ENCODE results near the gene NLRC3.

Gene NLRC3

DNA sequence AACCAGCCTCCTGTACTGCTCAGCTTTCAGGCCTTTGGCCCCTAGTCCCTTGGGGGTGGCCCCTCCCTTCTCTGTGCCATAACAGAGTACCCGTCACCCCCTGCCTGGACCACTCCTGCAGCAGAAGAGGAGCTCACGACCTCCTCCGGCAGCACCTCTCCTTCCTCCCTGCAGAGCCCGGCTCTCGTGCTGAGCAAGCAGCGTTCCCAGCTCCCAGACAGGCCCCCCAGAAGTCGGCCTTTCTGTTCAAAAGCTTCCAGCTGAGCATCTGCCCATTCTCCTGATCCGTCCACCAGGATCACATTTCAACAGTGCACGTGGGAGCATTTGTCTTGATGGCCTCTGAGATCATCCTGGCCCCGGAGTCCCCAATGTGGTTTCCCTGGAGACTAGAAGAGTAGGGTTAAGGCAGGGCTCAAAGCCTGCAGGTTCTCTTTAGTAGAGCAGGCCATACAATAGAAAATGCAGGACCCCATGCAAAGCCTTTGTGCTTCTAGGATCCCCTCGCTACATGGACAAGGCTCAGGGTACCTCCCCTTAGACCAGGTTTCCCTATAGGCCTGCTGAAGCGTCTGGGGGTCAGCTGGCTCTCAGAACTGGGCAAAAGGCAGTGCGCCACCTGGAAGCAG, 35.6 kb downstream of the NLRC3 start:
- DNase-seq = no peak

DNA sequence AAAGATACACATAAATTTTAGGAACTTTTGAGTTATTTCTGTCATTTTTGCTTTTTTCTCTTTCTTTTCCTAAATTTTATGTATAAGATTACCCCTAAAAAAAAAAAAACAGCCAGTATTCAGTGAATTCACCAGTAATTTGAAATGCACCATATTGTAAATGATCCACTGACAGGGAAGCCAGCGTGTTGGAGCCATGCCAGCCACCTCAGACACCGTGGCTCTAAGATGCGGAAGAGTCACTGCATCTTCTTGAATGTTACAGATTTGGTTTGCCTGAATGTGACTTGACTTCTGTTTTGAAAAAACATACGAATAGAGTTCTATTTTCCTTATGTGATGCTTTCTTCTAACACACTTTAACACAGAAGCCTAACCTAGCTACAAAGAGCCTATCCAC, 39.0 kb downstream of the NLRC3 start:
- DNase-seq = no peak

DNA sequence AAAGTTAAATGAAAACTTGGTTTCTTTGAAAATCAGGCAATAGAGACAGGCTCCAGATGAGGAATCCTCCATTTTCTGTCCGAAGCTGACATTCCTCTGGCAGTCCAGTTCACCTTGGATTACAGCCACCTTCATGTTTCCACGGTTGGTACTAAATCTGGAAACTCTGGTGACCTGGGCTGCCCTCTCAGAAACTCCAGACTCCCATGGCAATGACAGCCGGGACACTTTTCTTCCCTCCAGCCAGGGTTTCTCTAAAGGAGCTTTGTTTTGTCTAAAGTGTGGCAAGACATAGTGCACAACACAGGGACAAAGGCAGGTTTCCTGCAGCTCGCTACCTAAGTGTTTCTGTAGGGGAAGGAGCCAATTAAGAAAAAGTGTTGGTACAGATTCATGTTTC, 40.4 kb downstream of the NLRC3 start:
- no peak for DNase-seq

DNA sequence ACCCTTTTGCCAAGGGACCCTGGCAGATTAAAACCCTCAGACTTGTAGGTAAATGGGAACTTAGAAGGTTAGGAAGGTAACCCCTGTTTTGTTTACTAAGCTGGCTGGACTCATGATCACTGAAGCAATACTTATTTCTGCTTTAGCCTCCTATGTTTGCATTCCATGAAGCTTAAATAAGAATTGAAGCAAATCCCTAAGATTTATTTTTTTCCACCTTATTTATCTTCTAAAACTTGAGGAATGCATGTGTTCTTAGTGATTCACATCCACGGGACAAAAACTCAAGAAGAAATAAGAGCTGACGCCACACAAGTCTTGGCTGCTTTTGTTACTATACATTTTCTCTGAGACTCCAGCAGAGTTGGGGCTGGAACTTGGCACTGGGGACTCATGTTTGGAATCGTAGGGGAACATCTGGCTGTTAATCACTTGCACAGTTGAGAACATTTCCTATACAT, 40.9 kb downstream of the NLRC3 start:
- no peak for DNase-seq

DNA sequence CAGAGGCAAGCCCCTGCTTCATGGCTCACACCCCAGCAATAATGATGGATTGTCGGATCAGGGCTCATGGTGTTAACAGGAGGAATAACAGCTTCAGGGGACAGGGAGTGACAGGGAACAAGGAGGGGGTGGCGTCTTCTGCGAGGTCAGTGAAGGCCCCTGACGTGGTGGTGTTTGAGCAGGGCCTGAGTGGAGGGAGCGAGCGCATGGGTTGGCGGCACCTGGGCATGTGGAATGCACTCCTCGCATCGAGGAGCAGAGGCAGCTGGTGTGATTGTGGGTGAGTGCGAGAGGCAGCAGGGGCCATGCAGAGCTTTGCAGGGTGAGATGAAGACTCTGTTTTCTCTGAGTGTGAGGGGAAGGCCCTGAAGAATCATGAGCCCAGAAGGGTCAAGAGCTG, 43.1 kb downstream of the NLRC3 start:
- DNase-seq = no peak

DNA sequence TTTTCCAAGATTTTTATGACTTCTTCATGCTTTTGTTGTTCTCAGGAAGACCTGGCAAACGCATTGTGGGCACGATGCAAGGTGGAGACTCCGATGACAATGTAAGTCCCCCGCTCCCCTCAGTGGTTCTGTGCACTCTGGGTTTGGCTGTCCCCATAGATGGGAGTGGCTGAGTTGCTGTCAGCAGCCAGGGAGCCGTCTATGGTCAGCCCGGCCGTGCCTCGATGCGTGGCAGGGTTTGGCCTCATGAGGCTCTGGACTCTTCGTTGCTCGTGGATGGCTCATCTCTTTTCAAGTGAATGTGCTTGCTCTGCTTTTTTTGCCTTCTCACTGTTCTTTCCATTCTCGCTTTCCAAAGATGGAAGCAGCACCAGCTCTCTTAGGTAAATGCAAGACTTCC, 44.5 kb downstream of the NLRC3 start:
- no peak for DNase-seq

DNA sequence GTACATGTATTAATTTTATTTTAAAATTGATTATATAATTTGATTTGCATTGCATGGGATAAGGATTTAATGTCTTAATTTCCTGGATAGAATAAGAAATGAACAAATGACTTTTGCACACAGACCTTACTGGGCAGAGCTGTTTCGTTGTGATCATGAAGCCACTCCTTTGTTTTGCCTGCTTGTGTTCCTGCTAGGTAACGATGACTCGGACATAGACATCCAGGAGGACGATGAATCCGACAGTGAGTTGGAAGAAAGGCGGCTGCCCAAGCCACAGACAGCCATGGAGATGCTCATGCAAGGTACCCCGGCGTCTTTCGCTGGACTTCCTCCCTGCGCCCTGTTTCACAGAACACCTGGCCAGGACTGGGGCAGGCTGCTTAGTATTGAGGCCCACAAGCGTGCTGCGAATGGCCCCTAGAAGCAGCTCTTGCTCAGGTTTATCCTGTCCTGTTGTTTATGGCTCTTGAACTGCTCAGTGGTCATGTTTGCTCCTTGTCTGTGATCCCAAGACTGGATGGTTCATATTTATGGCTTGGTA, 46.8 kb downstream of the NLRC3 start:
- DNase-seq = no peak

DNA sequence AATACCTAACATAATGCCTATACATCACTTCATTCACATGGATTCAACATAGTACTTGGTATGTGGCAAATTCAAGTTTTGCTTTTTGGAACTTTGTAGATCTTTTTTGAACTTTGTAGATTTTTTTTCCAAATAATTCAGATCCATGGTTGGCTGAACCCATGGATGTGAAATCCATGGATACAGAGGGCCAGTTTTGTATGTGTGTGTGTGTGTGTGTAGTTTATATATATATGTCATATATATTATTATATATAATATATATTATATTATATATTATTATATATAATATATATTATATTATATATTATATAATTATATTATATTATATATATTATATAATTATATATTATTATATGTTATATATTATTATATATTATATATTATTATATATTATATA, 48.0 kb downstream of the NLRC3 start:
- no peak for DNase-seq

DNA sequence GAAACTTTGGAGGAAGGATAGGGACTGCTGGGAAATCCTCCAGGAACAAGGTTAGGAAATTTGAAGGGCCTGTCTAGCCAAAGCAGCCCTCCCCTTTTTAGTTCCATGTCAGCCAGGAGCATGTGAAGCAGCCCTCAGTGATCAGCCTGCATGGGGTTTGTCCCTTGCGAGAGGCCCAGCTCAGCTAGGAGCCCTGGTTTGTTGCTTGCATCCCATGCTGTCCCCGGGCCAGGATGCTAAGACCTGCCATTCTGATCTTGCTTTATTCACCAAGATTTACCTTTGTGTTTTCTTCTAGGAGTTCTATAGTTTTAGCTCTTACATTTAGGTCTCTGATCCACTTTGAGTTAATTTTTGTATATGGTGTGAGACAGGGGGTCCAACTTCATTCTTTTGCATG, 48.8 kb downstream of the NLRC3 start:
- no peak for DNase-seq

DNA sequence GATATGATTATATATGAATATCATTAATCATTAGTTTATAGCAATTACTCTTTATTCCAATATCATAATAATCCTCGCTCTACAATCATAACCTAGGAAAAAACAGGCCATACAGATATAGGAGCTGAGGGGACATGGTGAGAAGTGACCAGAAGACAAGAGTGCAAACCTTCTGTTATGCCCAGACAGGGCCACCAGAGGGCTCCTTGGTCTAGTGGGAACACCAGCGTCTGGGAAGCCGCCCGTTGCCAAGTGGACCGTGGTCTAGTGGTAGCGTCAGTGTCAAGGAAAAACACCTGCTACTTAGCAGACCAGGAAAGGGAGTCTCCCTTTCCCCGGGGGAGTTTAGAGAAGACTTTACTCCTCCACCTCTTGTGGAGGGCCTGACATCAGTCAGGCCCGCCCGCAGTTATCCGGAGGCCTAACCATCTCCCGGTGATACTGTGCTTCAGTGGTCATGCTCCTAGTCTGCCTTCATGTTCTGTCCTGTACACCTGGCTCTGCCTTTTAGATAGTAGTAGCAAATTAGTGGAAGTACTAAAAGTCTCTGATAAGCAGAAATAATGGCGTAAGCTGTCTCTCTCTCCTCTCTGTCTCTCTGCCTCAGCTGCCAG, 49.9 kb downstream of the NLRC3 start:
- DNase-seq = peak; percentile 72 to 73

DNA sequence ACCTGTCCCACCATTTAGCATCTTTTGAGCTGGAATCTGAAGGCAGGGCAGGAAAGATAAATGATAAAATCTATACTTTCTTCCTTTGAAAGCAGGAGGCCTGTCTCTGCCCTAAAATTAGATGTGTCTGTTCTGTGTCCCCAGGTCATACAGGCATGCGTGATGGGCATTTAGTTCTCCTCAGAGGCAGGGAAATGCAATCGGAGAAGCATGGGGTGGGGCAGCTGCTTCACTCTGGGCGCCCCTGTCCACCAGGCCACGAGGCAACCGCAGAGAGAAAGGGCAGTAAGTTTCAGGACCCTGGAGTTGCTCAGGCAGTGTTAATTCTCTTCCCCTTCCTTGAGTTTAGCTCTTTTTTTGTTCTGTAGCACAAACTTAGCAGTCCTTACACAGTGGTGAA, 51.3 kb downstream of the NLRC3 start:
- no peak for DNase-seq

DNA sequence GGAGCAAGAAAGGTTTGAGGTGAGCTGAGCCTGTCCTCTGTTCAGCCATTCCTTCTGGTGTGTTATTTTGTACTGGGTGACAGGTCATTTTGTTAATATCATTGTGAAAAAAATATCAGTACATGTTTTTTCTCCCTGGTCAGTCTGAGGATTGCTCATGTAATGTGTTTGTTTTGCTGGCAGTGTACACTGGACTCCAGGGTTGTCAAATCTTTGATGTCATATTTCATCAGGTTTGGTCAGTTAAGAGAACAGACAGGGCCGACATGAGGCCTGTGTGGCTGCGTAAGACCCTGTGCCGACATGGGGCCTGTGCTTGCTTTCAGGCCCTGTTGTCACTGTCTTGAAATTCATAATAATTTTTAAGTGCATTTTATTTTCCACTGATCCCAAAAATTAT, 53.9 kb downstream of the NLRC3 start:
- no peak for DNase-seq

DNA sequence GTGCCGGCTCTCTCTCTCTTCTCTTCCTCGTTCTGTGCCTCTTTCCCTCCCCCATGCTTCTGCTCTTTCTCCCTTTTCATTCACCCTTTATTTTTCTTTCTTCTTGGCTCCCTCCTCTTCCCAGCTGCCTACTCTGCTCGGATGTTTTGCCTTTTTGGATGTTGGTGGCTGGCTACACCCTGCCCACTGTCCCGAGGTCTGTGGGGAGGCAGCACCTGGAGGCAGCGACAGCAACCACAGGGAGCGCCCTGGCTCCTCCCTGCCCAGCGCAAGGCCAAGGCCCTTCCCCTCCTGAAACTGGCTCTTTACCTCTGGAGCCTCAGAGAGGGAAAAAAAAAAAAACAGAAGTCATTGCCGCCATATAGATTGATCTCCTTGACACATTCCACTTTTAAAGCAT, 56.4 kb downstream of the NLRC3 start:
- DNase-seq = no peak

DNA sequence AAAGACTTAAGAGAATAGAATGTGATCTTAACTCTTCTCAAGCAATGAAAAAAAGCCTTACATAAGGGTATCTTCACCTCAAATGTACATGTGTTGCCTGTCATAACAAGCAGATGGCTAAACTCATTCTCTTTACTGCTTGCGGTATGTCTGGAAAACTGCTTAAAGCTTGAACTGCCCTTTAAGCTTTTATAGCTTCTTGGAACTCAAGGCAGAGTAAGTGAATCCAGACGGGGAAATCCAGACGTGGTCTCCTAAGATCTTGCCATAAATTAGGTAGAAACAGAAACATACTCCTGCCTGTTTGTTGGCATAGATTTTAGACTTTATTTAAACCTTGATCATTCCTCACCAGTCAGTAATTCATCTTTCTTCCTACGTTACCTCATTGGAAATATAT, 56.8 kb downstream of the NLRC3 start:
- DNase-seq = no peak

DNA sequence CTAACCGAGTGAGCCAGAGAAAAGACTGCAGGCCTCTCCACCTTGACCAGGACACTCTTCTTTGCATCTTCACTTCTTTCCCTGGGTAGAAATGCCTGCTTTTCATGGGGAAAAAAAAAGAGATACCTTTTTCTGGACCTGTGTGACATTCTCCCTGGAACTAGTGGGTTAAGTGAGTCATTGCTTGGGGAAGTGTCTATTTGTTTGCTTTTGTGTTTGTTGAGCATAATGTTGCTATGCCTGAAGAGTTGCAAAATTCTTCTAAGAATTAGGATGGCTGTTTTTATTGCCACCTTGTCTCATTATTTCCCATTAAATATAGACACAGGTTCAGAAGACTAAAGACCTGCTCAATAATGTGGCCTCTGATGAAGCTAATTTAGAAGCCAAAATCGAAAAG, 57.6 kb downstream of the NLRC3 start:
- no peak for DNase-seq

DNA sequence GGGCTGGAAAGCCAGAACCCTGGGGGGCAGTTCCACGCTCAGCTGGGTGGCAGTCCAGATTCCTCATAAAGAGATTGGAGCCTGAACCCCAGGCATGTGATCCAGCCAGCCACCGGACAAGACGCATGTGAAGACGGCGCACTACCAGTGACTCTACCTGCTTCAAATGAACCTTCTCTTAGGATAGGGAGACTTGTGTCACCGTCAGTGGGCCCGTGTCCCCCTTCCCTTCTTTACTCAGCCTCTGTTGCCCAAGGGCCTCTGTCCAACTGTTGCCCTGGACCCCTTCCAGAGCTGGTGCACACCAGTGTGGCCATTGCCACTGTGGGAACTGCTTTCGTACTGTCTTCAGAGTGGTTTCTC, 58.2 kb downstream of the NLRC3 start:
- no peak for DNase-seq

DNA sequence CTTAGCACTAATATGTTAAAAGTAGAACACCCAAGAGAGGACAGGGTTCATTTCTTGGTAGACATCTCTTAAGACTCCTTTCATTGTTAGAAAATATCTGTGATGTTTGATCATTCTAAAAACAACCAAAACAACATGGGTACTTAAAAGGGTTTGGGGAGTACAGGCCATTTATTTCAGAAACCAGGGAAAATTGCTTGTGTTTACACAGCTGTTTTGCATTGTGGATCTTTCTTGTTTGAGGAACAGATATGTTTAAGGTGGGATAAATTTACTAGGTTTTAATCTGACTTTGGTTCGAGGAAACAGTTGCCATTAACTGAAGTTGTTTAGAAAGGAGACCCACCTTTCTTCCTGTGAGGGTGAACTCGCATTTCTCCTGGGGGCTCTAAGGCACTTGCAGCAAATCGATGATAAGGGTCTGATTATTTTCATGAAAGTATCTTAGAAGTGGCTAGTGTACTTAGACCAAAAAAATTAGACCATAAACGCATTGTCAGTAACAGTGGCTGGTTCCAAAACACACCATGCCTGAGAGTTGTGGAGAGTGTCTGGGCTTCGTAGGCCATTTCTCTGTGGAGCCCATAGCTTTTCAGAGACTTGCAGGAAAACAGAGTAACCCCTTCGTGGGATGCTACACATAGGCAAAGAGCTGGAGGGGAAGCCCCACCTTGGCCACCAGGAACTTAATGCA, 58.8 kb downstream of the NLRC3 start:
- no peak for DNase-seq

DNA sequence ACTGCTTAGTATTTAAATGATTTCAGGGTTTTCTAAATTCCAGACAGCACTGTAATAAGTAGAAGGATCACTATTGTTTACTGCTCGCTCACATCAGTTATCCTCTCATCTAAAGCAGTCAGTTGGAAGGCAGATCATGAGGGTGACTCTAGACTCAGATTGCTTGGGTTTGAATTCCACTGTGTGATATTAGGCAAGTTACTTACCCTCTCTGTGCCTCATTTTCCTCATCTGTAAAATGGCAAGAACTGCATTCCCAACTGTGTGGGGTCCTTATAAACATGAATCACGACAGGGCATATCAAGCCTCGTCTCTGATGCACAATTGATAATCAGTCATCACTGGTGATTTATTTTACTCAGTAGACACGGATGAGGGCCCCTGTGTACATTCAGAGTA, 61.3 kb downstream of the NLRC3 start:
- DNase-seq = no peak

DNA sequence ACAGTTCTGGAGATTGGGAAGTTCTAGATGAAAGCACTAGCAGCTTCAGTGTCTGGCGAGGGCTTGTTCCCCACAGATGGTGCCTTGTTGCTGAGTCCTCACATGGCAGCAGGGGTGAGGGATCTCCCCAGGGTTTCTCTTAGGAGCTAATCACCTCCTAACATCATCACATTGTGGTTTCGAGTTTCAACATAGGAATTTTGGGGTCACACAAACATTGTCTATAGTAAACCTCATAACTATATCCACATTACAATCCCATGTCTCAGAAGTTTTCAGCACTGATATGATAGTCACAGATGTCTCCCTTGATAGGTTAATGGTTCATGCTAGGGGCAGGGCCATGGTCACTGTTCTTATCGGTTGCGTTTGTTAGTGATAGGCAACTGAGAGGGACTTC, 62.6 kb downstream of the NLRC3 start:
- DNase-seq = no peak

DNA sequence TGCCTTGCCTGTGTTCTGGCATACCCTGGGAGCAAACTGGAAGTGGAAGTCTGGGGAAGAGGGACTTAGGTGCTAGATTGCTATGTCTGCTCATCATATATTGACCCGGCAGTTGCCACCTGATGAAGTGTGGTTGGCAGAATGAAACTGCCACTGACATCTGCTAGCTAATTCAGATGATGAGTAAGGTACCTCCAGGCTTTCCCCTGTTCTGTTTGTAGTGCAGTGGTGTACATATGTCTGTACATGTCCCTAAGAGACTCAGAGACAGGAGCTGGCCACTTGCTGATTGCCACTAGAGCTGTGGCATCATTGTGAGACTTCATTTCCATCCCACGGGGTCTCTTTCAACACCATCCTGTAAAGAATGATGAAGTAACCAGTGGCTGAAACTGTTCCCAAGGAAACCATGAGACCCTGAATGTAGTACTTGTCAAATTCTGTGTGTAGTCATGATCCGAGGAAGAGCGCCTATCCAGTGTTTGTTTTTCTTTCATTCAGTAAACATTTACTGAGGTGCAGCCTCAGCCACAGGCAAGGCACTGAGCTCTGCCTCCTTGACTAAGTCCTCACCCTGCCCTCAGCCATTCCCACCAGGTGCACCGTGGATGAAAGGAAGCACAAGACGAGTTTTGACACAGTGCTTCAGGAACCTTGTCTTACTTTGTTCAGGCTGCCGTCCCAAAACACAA, 63.2 kb downstream of the NLRC3 start:
- no peak for DNase-seq

DNA sequence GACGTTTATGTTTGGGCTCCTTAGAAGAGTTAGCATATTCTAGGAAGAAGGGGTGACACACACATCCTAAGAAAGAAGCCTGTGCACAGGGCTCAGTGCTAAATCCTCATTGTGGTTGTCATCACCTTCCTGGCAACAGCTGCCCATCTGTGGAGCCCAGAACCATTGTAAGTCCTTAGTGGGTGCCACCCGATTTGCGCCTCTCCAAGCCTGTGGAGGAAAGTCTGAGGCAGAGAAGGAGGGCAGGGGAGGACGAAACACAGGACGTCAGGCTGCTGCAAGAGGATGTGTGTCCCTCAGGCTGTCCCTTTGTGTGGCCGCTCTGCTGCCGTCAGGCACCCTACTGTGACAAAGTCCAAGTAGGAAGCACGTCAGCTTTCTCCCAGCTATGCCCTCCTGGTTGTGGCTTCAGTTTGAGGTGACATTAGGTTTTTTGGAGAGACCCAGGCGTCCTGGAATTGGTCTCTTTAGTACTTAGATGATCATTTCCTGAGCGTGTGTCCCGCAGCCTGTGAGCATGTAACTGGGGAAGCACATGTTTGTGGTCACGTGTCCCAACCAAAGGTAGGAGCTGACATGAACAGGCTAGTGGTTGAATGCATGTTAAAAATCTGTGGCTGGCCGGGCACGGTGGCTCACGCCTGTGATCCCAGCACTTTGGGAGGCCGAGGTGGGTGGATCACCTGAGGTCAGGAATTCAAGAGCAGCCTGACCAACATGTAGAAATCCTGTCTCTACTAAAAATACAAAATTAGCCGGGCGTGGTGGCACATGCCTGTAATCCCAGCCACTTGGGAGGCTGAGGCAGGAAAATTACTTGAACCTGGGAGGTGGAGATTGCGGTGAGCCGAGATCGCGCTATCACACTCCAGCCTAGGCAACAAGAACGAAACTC, 65.7 kb downstream of the NLRC3 start:
- DNase-seq = no peak

DNA sequence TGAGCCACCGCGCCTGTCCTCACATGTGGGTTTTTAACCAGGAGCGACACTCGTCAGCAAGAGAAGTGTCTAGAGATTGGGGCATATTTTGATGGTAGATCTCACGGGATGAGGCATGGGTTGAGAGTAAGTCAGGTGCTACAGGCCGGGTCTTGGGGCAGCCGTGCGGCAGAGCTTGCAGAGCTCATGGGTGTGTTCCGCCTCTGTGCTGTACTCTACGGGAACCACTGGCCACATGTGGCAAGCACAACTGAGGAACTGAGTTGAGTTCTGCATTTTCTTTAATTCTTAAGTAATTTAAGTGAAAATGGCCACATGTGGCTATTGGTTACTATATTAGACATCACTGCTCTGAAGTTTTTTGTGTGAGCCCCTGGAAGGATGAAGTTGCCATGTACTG, 66.8 kb downstream of the NLRC3 start:
- DNase-seq = no peak

DNA sequence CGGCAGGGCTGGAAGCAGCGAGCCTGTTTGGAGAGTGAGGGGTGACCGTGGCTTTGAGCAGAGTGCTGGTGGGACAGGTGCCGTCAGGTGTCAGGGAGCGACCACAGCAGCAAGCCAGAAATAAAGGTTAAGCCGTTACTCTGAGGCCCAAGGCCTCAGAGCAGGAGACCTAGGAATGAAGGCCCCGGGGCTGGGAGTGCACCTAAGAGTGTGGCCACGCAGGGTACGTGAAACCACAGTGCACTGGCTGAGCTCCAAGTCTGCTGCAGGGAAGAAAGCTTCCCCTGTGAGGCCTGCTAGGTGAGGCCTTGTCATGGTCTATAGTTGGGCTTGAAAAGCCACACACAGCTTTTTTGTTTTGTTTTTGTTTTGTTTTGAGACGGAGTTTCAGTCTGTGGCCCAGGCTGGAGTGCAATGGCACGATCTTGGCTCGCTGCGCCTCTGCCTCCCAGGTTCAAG, 67.7 kb downstream of the NLRC3 start:
- DNase-seq = peak; percentile 73 to 78

Data from activated T-cell treated with anti-CD3 and anti-CD28 coated beads, Interleukin-2, amount 50 U/mL, for 48 hours (primary cell).